Osteocyte (in vitro differentiated cells): ENCODE results near the gene CLIP2. TPM values are rescaled to one million over a fixed set of nuclear protein-coding genes. Genes with fewer than 3 reads are reported as not detected.
"Not testable (repeated sequence)": the region's sequence is repeated elsewhere in the genome, so short reads cannot be mapped to it uniquely, and the experiment has no call there.

Experiments used
- DNase-seq: peaks from one replicate; pipeline ENCODE4 v3.0.0; 2021; ENCODE audit warnings: mixed read lengths; ENCODE audit not compliant: unreplicated experiment; ENCODE audit errors: extremely low spot score
- H3K27ac Mint-ChIP-seq: one replicate; pipeline ENCODE4 v1.8.0; 2021; ENCODE audit warnings: mild to moderate bottlenecking, mixed read lengths; ENCODE audit not compliant: unreplicated experiment
- H3K27me3 Mint-ChIP-seq: one replicate; pipeline ENCODE4 v1.8.0; 2021; ENCODE audit warnings: mixed read lengths; ENCODE audit not compliant: unreplicated experiment
- H3K36me3 Mint-ChIP-seq: one replicate; pipeline ENCODE4 v1.8.0; 2021; ENCODE audit warnings: mixed read lengths; ENCODE audit not compliant: unreplicated experiment
- H3K4me1 Mint-ChIP-seq: one replicate; pipeline ENCODE4 v1.8.0; 2021; ENCODE audit warnings: mixed read lengths; ENCODE audit not compliant: unreplicated experiment
- H3K4me3 Mint-ChIP-seq: one replicate; pipeline ENCODE4 v1.8.0; 2021; ENCODE audit warnings: mild to moderate bottlenecking, moderate library complexity, mixed read lengths; ENCODE audit not compliant: unreplicated experiment
- H3K9me3 Mint-ChIP-seq: one replicate; pipeline ENCODE4 v1.8.0; 2021; ENCODE audit warnings: mixed read lengths; ENCODE audit not compliant: unreplicated experiment
- total RNA-seq: library from RNA; stranded (reverse); gene quantifications from 2 replicates; pipeline ENCODE4 v1.2.1, GENCODE V29; 2021
- TF ChIP-seq, protein P1 (sequence below): fragments of 200-600 bp; sonication (generic); IDR thresholded peaks from 2 replicates; pipeline ENCODE4 v1.5.0; 2021; ENCODE audit warnings: antibody characterized with exemption, mild to moderate bottlenecking, moderate library complexity

The CLIP2 gene
- total RNA-seq, 1 donor from 2014 or later = 40.7 TPM

DNA sequence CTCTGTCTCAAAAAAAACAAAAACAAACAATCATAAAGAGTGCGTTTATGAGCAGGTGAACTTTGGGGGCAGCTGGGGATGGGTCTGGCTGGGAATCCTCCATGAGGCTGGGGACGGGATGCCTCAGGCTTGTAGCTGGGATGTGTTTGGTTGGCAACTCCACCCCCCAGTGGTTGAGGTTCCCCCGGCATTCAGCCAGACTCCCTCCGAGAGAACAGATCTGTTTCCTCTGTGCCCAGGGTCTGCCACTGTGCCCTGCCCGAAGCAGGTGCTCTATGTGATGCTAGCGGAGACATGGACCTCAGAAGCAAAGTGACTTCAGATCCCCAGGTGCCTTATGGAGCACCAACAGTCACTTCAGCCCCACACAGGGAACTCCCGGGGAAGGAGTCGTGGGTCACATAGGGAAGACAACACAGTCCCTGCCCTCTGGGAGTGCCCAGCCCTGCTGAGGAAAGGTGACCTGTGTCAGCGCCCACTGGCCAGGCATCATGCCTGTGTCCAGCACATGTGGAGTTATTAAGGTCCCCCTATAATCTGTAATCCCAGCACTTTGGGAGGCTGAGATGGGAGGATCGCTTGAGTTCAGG is 135.2 kb downstream of the CLIP2 start:
- TF ChIP-seq, protein P1, sequence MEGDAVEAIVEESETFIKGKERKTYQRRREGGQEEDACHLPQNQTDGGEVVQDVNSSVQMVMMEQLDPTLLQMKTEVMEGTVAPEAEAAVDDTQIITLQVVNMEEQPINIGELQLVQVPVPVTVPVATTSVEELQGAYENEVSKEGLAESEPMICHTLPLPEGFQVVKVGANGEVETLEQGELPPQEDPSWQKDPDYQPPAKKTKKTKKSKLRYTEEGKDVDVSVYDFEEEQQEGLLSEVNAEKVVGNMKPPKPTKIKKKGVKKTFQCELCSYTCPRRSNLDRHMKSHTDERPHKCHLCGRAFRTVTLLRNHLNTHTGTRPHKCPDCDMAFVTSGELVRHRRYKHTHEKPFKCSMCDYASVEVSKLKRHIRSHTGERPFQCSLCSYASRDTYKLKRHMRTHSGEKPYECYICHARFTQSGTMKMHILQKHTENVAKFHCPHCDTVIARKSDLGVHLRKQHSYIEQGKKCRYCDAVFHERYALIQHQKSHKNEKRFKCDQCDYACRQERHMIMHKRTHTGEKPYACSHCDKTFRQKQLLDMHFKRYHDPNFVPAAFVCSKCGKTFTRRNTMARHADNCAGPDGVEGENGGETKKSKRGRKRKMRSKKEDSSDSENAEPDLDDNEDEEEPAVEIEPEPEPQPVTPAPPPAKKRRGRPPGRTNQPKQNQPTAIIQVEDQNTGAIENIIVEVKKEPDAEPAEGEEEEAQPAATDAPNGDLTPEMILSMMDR = no peak
- no peaks in the 10 kb centered on the region for H3K27me3 Mint-ChIP-seq
- no peaks in the 10 kb centered on the region for H3K9me3 Mint-ChIP-seq
- peaks cover 6% of the 10 kb centered on the region for H3K4me1 Mint-ChIP-seq
- no peak overlapping the region for H3K4me3 Mint-ChIP-seq
- no peak for DNase-seq
- H3K36me3 Mint-ChIP-seq = no peaks in the 10 kb centered on the region
- H3K27ac Mint-ChIP-seq = no peak overlapping the region

DNA sequence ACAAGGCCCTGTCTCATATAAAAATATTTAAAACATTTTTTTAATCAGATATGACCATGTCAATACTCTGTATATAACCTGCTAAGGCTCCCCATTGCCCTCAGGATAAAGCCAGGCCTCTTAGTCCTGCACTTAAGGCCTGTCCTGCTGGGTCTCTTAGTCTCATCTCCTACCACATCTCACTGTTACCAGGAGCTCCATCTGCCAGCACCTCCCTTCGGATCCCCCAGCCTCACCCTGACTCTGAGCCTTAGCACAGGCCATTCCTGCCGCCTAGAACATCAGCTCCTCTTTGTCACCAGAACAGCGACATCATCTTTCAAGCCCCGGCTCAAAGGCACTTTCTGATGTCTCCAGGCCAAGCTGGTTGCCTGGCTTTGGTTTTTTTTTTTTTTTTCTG is 138.8 kb downstream of the CLIP2 start:
- Mint-ChIP-seq H3K9me3 (no peaks in the 10 kb centered on the region), H3K27ac (no peak overlapping the region), H3K27me3 (no peaks in the 10 kb centered on the region), H3K4me3 (no peak overlapping the region), H3K36me3 (no peaks in the 10 kb centered on the region), H3K4me1 (peaks cover 18% of the 10 kb centered on the region)
- TF ChIP-seq, protein P1 = no peak
- DNase-seq = no peak

DNA sequence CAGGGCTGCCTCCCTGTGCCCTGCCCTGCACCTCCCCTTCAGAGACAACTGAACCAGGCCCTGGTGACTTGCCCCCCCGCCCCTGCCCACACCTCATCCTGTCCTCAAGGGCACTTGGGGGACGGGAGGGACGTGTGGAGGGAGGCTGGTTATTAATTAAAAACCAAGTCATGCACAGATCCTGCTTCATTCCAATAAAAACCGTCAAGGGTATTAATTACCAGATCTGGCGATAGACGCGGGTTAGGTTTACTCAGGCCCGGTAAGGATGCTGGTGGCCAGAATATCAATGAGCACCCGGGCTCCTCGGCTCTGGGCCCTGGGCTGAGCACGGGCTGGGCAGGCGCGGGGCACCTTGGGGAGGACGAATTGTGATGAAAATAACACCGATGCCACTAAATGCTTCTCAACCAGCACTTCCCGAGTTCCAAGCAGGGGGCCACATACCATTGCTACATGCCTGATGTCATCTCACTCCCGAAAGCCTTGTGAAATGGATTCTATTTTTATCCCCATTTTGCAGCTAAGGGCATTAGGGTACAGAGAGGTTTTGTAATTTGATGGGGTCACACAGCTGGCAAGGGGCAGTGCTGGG is 140.0 kb downstream of the CLIP2 start:
- peak overlapping the region; percentile 10 for H3K4me3 Mint-ChIP-seq
- H3K36me3 Mint-ChIP-seq = no peaks in the 10 kb centered on the region
- no peak for DNase-seq
- TF ChIP-seq, protein P1 = no peak
- no peaks in the 10 kb centered on the region for H3K27me3 Mint-ChIP-seq
- H3K4me1 Mint-ChIP-seq = peaks cover 18% of the 10 kb centered on the region
- no peaks in the 10 kb centered on the region for H3K9me3 Mint-ChIP-seq
- peak overlapping the region; percentile 71 for H3K27ac Mint-ChIP-seq

DNA sequence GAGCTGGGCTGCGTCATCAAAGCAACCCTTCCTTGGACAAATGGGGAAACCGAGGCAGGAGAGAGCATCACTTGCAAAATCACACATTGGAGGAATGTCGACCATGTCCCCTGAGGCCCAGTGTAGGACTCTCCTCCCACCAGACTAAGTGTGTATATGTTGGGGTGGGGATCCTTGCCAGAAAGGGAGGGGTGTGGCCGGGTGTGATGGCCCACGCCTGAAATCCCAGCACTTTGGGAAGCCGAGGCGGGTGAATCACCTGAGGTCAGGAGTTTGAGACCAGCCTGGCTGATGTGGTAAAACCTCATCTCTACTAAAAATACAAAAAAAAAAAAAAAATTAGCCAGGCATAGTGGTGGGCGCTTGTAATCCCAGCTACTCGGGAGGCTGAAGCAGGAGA is 141.2 kb downstream of the CLIP2 start:
- Mint-ChIP-seq H3K4me1 (peaks cover 18% of the 10 kb centered on the region), H3K27ac (peak overlapping the region; percentile 72)
- not testable (repeated sequence) for H3K4me3 Mint-ChIP-seq, H3K9me3 Mint-ChIP-seq, H3K36me3 Mint-ChIP-seq, DNase-seq, H3K27me3 Mint-ChIP-seq

DNA sequence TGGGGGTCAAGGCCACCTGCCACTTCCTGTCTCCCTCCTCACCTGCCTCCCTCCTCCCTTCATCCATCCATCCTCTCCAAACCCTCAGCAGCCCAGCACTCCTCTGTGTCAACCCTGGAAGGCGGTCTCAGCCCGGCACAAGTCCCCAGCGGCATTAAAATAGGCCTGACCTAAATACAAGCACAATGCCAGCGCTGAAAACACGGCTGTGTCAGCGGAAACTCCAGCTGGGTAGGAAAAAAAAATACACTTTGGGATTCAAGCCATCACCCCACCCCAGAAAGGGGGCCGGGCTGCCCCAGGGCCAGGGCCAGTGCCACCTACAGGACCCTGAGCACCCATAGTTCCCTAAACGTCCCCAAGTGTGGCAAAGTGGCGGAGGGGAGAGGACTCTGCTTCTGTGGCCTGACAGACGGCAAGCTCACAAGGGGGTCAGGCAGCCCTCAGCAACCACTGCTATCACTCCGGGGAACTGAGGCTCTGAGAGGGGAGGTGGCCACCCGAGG is 141.8 kb downstream of the CLIP2 start:
- H3K27me3 Mint-ChIP-seq = no peaks in the 10 kb centered on the region
- H3K36me3 Mint-ChIP-seq = no peaks in the 10 kb centered on the region
- H3K27ac Mint-ChIP-seq = peak overlapping the region; percentile 72
- peaks cover 18% of the 10 kb centered on the region for H3K4me1 Mint-ChIP-seq
- TF ChIP-seq, protein P1 = no peak
- no peak for DNase-seq
- H3K4me3 Mint-ChIP-seq = no peak overlapping the region
- no peaks in the 10 kb centered on the region for H3K9me3 Mint-ChIP-seq

DNA sequence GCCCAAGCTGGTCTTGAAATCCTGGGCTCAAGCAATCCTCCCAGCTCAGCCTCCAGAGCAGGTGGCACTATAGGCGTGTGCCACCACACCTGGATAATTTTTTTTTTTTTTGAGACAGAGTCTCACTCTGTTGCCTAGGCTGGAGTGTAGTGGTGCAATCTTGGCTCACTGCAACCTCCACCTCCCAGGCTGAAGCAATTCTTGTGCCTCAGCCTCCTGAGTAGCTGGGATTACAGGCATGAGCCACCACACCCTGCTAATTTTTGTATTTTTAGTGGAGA is 148.0 kb downstream of the CLIP2 start:
- H3K36me3 Mint-ChIP-seq, H3K9me3 Mint-ChIP-seq, H3K4me3 Mint-ChIP-seq, H3K4me1 Mint-ChIP-seq, DNase-seq, H3K27me3 Mint-ChIP-seq, H3K27ac Mint-ChIP-seq: not testable (repeated sequence)
